UCSD-AML1 (cell line): ENCODE results near the gene DISP3.

Experiments used
- DNase-seq: peaks from one replicate; lab custom pipeline; 2025; ENCODE audit not compliant: unreplicated experiment; lab: John Stamatoyannopoulos, UW

The DISP3 gene

DNA sequence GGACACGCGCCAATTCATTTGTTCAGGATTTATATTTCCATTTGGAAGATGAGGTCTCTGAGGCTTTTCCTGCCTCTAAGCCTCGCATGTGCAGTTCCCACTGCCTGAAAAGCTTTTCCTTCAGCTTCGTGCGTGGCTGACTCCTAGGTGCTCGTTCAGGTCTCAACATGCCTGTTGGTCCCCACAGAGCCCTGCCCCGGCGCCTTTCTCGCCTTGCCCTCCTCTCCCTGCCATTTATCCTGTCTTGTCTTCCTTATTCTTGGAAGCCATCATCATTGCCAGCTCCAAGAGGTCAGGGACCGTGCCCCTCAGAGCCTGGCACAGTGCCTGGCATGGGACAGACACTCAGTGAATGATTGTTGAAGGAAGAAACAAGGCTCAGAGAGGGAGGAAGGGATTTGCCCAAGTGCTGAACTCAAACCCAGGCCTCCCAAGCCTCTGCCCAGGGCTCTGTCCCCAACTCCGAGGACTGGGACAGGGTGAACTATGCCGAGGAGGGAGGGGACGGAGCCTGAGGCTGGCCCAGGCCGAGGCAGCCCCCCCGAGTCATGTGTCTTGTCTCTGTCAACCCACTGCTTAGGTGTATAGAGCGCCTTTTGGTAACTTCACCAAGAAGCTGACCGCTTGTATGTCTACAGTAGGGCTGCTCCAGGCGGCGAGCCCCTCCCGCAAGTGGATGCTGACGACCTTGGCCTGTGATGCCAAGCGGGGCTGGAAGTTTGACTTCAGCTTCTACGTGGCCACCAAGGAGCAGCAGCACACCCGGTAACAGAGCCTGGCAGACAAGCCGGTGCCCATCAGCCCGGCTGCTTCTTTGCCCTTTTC lies 47.3 kb downstream of the DISP3 start:
- DNase-seq, result no peak

DNA sequence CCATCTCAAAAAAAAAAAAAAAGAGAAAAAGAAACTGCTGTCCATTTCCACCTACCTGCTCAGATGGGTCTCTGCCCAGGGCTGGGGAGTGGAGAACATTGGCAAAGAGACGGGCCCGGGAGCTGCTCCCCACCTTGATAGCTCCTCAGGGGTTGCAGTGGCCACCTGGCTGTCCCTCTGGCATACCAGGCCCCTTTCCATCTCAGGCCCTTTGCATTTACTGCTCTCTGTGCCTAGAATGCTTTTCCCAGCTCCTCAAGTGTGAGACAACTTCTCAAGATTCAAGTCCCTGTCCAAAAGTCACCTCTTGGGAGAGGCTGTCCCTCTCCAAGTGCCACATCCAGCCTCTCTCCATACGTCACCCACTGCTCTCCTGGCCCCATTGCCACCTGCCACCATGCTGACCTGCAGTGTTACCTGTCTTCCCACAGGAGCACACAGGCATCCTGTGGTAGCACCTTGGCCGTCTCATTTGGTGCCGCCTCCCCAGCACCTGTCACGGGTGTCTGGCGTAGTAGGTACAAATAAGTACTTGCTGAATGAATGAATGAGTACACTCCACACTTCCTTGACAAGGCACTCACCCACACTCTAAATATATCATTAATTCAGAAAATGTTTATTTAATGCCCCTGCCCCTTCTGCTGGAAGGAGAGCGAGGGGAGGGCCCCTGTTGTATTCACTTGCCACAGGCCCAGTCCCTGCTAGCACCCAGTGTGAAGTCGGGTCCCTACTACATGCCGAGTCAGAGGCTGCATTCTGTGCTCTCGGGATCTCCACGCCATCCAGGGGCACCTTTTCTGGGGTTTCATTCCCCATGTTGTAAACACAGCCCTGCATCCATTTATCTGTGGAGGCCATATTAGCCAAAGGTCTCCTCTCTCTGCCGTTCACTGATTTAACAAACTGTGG lies 48.8 kb downstream of the DISP3 start:
- DNase-seq, result no peak

DNA sequence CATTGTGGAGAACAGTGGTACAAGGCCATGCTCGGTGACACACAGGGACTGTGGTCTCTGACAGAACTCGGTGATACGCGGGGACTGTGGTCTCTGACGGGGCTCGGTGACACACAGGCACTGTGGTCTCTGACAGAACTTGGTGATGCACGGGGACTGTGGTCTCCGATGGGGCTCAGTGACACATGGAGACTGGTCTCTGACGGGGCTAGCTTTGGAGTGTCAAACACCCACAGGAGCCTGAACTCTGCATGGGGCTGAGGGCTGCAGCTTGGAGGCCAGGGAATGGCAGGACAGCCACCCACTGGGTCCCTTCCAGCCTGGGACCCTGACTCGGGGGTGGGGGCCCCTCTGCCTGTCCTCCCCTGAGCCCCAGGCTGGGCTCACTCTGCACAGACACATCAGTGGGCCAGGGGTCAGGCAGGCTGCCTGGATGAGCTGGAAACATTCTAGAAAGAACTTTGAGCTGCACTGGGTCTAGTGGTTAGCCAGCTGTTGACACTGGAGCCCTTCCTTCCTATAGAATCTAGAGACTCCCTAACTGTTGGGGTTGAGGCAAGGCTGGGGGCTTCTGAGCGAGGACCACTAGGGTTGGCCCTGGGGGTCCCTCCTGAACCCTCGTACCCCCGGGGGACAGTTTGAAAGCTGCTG lies 49.8 kb downstream of the DISP3 start:
- DNase-seq, result no peak

DNA sequence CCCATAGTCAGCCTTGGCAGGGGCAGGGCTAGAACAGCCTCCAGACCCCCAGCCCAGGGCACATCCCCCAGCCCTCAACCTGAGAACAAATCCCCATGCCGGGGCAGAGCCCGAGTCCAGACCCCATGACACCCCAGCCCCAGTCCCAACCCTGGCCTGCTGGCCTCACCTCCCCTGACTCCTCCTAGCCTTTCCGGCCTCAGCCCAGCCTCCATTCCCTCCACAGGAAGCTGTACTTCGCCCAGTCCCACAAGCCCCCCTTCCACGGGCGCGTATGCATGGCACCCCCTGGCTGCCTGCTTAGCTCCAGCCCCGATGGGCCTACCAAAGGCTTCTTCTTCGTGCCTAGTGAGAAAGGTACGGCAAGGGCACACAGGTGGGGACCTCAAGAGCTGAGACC lies 50.4 kb downstream of the DISP3 start:
- DNase-seq, result no peak

DNA sequence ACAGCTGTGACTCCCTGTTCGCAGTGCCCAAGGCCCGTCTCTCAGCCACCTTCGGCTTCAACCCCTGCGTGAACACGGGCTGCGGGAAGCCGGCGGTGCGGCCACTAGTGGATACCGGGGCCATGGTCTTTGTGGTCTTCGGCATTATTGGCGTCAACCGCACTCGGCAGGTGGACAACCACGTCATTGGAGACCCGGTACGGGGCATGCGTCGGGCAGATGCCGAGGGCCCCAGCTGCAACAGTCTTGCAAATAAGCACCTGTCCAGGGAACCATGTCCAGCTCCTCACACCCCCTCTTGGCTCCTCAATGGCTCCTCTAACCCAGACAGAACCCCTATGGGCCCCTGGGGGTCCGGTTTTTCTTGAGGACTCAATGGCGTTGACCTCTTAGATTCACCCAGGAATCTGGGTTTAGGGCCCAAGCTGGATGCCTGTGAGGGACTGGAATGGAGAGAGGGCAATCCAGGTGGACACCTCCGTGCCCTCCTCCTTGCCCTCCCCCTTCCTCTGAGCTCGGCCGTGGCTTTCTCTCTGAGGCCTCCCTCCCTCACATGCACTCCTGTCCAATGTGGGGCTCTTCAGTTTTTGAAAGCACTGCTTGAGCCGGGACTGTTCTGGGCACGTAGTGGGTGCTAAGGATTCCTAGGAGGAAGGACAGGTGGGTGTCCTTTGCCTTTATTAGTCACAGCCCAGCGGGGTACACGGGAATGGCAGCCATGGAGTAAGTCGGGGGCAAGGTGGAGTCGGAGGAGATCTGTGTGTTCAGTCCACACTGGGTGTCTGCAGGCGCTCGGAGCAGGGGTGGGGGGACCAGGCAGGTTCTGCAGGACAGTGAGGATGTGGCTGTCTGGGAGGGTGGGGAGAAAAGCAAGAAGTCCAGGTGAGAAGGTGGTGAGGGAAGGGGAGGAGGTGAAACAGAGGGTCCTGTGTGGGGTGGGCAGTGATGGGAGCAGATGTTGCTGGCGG lies 51.1 kb downstream of the DISP3 start:
- no peak for DNase-seq

DNA sequence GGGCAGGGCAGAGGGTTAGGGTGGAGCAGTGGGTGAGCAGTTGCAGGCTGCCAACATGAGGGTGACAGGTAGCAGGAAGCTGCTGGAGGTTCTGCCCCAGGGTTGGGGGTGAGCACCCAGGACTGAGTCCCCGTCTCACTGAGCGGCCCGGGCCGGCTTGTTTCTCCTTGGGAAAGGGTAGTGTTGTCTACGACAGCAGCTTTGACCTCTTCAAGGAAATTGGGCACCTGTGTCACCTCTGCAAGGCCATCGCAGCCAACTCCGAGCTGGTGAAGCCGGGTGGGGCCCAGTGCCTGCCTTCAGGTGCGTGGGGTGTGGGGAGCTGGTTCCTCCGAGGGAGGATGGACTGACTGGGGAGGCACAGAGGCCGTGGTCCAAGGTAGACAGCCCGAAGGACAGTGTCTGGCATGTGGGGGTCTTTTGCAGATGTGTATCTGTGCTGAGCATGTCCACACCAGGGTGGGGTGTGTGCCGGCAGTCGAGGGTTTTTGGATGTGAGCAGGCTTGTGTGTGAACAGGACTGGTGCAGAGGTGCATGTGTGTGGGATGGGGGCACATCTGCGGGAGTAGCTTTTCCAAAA lies 51.9 kb downstream of the DISP3 start:
- DNase-seq, result no peak

DNA sequence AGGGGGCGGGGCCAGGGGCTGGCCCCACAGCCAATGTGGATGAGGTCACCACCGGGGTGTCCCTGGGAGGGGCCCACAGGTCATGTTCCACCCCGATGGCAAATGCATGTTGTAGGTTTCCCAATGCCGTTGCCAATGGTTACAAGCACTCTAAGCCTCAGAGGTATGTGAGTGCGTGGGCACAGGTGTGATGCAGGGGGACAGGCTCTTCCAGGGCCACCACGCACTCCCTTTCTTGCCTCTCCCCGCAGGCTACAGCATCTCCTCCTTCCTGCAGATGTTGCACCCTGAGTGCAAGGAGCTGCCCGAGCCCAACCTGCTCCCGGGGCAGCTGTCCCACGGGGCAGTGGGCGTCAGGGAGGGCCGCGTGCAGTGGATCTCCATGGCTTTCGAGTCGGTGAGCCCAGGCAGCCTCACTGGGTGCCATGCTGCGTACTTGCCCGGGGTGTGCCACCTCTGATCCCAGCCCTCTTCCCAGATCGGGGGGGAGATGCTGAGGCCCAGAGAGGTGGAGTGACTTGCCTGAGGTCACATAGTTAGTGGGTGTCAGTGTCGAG lies 52.4 kb downstream of the DISP3 start:
- no peak for DNase-seq

DNA sequence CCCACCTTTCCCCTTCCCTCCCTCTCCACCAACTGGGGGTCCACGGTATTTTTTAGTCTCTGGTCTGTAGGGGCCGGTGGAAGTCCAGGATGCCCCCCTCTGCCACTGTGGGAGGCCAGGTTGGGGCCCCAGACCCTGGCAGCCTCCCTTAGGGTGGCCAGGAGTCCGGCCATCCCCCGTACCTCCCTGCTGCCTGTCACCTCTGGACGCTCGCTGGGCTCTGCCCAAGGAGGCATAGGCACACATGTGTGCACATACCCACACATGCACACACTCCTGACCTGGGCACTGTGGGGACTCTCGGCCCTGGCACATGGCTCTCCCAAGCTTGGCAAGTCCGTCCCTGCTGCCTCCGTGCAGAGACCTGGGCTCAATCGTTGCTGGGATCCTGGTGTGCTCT lies 53.0 kb downstream of the DISP3 start:
- no peak for DNase-seq

DNA sequence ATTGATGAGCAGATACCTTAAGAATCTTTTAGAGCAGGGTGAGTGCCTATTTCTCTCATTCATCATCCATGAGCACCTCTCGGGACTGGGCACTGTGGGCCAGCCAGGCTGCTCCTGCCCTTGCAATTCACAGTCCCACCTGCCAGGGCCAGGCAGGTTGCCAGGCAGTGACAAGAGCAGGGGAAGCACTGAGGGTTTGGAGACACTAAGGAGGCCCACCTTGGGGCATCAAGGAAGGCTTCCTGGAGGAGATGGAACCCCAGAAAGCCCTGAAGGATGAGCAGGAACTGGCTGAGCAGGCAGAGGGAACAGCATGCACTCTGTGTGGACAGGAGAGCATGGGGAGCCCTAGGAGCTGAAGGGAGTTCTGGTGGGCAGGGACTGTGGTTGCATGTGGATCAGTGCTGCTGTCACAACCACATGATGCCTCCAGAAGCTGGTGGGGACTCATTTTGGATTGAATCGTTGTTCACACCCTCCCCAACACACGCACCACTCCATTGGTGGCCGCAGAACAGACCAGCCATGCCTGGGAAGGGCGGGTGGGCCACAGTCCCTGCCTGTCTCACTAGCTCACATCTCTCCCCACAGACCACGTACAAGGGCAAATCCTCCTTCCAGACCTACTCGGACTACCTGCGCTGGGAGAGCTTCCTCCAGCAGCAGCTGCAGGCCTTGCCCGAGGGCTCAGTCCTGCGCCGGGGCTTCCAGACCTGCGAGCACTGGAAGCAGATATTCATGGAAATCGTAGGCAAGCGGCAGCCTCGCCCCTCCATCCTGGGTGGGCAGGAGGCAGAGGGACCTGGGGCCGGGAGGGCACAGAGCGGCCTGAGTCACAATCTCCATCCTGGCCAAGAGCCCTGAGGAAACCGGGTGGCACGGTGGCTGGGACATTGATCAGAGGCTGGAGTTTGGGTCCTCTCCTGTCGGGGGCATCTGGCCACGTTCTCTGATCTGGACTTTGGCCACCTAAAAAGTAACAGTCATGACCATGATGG lies 55.1 kb downstream of the DISP3 start:
- DNase-seq, result no peak

DNA sequence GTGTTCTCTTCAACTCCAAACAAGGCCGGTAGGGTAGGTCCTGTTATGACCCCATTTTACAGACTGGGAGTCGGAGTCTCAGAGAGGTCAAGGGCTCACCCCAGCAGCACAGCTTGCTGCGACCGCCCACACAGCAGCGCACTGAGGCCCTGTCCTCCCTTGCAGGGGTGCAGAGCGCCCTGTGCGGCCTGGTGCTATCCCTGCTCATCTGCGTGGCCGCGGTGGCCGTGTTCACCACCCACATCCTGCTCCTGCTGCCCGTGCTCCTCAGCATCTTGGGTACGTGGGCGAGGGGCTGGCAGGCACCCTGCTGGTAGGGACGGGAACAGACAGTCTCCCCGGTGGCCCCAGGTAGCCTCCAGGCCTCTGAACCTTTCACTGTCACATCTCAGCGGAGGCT lies 55.9 kb downstream of the DISP3 start:
- DNase-seq, result no peak

DNA sequence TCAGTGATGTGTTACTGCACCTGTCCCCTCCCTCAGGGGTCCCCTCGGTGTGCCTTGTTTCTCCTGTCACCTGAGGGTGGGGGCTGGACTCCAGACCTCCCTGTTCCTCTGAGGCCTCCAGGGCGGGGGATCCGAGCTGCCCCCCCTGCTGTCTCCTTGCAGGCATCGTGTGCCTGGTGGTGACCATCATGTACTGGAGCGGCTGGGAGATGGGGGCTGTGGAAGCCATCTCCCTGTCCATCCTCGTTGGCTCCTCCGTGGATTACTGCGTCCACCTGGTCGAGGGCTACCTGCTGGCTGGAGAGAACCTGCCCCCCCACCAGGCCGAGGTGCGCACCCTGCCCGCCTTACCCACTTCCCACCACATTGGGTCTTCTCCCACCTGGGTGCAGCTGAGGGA lies 56.4 kb downstream of the DISP3 start:
- DNase-seq, result no peak

DNA sequence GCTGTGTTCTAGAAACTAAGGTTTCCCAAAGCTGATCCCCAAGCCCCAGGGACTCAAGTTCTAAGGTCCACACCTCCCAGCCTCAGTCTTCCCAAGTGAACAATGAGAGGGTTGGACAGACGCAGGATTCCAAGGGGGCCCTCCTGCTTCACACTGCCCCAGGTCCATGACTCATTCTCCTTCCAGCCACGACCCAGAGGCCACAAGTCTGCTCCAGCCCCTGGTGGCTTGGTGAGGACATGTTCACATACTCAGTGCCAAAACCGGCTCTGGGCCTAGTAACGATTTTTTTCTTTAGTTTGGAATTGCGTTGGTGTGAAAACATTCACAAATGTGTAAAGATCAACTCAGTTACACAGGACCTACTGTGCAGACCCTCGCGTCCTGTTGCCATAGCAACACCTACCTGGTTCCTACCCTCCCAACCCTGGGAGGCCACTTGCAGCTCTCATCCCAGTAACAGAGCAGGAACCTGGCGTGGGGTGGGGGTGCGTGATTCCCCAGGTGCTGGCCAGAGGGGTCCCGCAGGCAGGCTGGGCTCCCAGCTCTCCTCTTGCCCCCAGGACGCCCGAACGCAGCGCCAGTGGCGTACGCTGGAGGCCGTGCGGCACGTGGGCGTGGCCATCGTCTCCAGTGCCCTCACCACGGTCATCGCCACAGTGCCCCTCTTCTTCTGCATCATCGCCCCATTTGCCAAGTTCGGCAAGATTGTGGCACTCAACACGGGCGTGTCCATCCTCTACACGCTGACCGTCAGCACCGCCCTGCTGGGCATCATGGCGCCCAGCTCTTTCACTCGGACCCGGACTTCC lies 57.0 kb downstream of the DISP3 start:
- DNase-seq, result no peak

DNA sequence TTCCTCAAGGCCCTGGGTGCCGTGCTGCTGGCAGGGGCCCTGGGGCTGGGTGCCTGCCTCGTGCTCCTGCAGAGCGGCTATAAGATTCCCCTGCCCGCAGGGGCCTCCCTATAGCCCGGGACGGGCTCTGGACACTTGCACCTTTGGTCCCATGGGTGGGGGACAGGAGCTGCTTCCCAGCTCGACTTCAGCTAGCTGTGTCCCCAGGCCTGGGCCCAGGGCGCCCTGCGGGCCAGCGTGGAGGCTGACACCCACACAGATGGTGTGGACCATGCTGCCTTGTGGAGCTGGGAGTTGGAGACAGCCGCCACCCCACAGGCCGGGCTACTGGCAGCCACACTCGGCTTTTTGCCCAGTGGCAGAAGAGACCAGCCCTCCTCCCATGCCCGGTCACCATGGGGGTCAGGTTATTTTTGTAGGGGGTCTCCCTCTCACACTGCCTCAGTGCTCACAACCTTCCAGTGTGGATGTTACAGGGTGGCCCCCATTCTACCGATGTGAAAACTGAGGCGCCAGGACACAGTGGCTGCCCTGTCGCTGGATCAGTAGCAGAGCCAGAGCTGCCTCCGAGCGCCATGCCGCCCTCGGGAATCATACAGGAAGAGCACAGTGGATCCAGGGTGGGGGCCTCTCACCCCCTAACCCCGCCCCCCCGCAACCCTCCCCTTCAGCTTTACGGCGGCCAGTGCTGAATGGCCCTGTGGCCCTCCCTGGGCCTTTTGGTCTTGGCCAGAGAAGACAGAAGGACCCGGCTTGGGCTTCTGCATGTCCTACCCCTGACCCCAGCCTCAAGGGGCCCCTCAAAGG lies 57.8 kb downstream of the DISP3 start:
- DNase-seq, result no peak

DNA sequence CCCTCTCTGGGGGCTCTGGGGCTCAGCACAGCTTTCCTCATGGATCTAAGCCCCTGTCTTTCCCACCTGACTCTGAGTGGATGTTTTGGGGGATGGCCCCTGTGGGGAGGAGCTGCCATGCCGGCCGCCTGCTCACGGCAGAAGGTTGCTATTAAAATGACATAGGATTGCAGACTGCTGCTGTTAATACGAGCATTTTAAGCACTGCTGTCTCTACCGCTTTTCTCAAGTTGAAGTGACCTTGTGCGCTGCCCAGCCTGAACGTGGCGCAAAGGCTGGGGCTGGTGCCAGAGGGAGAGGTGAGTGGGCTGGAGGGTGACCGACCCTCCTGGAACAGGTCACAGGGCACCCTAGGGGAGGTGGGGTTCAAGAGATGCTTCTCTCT lies 58.4 kb downstream of the DISP3 start:
- DNase-seq, result no peak

DNA sequence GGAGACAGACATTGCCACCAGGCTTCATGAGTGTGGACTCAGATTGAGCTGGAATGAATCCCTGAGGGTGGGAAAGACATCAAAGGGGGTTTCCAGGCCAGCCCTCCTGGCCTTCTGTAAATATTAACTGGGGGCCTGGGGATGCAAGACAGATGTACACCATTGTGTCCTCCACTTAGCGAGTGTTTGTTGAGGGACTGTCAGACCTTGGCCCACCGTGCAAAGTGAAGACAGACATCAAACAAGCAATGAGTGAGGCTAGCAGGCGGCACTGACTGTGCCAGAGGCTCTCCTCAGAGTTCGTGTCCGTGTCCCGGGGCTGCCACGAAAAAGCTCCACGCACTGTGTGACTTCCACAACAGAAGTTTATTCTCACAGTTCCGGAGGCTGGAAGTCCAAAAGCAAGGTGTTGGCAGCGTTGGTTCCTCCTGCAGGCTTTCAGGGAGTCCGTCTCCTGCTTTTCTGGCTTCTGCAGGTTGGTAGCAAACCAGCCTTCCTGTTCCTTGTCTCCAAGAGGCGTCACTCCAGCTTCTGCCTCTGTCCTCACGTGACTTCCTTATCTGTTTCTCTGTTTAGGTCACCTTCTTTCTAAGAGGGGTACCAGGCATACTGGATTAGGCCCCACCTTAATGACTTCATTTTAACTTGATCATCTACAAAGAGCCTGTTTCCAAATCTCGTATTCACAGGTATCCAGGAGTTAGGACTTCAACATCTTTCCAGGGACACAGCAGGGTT lies 59.1 kb downstream of the DISP3 start:
- no peak for DNase-seq

DNA sequence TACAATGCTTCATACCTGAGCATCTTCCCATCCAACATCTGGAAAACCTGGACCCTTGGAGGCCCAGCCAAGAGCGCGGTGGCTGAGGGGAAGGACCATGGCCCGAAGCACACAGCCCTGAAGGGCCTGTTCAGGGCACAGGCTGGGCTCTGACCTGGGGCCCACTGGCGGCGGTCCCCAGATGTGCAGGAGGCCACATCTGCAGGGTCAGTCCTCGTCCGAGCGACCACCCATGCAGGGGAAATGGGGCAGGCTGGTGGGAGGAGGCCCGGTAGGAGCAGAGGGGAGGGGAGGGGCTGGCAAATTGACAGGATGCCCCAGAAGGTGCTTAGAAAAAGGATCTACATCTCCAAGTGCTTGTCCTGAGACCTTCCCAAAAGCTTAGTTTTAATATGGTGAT lies 59.9 kb downstream of the DISP3 start:
- no peak for DNase-seq
